BE2C (cell line): ENCODE results near the gene HIVEP2.

Experiments
- DNase-seq: peaks from one replicate; pipeline ENCODE4 v3.0.0-alpha.2; 2020
- H3K27me3 ChIP-seq: fragments of 250-450 bp; sonication (Bioruptor Pico); 2 replicates; pipeline ENCODE4 v1.5.1; 2020; ENCODE audit warnings: mild to moderate bottlenecking
- H3K36me3 ChIP-seq: fragments of 250-450 bp; sonication (Bioruptor Pico); 2 replicates; pipeline ENCODE4 v1.5.1; 2020; ENCODE audit warnings: mild to moderate bottlenecking
- H3K4me1 ChIP-seq: fragments of 250-450 bp; sonication (Bioruptor Pico); 2 replicates; pipeline ENCODE4 v1.5.1; 2020
- H3K4me3 ChIP-seq: 2 replicates; pipeline ENCODE4 v1.5.1; 2011; ENCODE audit warnings: low read depth, low read length
- H3K9me3 ChIP-seq: fragments of 250-450 bp; sonication (Bioruptor Pico); 2 replicates; pipeline ENCODE4 v1.5.1; 2020
- CTCF ChIP-seq: IDR thresholded peaks from 2 replicates; pipeline ENCODE4 v1.5.1; 2012; ENCODE audit warnings: mild to moderate bottlenecking, low read depth, low read length

Gene HIVEP2

GRCh38 chr6:142740449-142740848 is 204.5 kb downstream of the HIVEP2 start:
- no peaks in the 10 kb centered on the region for H3K27me3 ChIP-seq
- no peak for TF ChIP-seq CTCF
- no peaks in the 10 kb centered on the region for H3K4me1 ChIP-seq
- no peaks in the 10 kb centered on the region for H3K9me3 ChIP-seq
- no peak for DNase-seq
- no peak overlapping the region for H3K4me3 ChIP-seq
- no peaks in the 10 kb centered on the region for H3K36me3 ChIP-seq

- no peaks in the 10 kb centered on the region for H3K9me3 ChIP-seq
- H3K4me1 ChIP-seq, result no peaks in the 10 kb centered on the region
- no peaks in the 10 kb centered on the region for H3K36me3 ChIP-seq
- no peak for DNase-seq
- H3K4me3 ChIP-seq, result no peak overlapping the region
- no peak for TF ChIP-seq CTCF
- no peaks in the 10 kb centered on the region for H3K27me3 ChIP-seq
These were observed 206.2 kb downstream of the HIVEP2 start for GRCh38 chr6:142738731-142739130.

DNA sequence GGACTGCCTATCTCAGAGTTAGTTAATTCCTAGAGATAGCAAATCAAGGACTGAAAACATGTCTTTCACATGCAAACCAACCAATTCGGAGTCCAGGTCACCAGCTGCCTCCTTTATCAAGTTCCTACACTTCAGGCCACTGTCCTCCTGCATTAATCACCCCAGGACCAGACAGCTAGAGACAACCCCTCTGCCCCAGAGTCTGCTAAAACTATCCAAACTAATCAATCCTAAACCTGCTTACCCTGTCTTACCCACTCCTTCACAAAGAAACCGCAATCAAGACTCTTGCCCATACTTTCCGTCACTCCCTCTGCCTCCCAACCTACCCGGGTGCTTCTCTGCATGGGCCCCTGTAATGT is 207.0 kb downstream of the HIVEP2 start:
- Histone ChIP-seq H3K36me3 (no peaks in the 10 kb centered on the region), H3K4me1 (no peaks in the 10 kb centered on the region), H3K27me3 (no peaks in the 10 kb centered on the region), H3K9me3 (no peaks in the 10 kb centered on the region), H3K4me3 (no peak overlapping the region)
- no peak for DNase-seq
- TF ChIP-seq CTCF, result no peak

- DNase-seq, result no peak
- Histone ChIP-seq H3K4me3 (no peak overlapping the region), H3K36me3 (no peaks in the 10 kb centered on the region), H3K4me1 (no peaks in the 10 kb centered on the region), H3K9me3 (no peaks in the 10 kb centered on the region), H3K27me3 (no peaks in the 10 kb centered on the region)
- no peak for TF ChIP-seq CTCF
These were observed 207.5 kb downstream of the HIVEP2 start for GRCh38 chr6:142737368-142738034.

- TF ChIP-seq CTCF, result no peak
- DNase-seq, result no peak
- Histone ChIP-seq H3K4me1 (no peaks in the 10 kb centered on the region), H3K36me3 (no peaks in the 10 kb centered on the region), H3K9me3 (no peaks in the 10 kb centered on the region), H3K4me3 (no peak overlapping the region), H3K27me3 (no peaks in the 10 kb centered on the region)
These were observed 209.8 kb downstream of the HIVEP2 start for GRCh38 chr6:142735204-142735603.

DNA sequence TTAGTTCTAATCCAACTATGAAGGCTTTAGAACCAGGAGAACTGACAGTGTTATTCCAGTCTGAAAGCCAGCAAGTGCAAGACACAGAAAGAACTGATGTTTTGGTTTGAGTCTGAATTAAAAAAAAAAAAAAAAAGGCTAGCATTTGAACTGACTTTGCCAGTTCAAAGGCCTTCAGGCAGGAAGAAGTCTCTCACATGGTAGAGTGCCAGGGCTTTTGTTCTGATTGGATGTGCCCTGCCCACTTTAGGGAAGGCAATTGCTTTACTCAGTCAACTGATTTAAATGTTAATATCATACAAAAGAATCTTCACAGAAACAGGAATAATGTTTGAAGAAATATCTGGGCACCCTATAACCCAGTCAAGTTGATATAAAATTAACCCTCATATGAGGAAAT is 212.2 kb downstream of the HIVEP2 start:
- H3K4me3 ChIP-seq, result no peak overlapping the region
- no peak for DNase-seq
- H3K27me3 ChIP-seq, result no peaks in the 10 kb centered on the region
- H3K4me1 ChIP-seq, result no peaks in the 10 kb centered on the region
- H3K9me3 ChIP-seq, result no peaks in the 10 kb centered on the region
- no peak for TF ChIP-seq CTCF
- H3K36me3 ChIP-seq, result no peaks in the 10 kb centered on the region
